GM19193 (cell line): ENCODE measurements around the gene KIAA0825.
A peak's percentile ranks its signal among the peaks of the same experiment; 100 is the strongest.

Experiments
- POLR2A ChIP-seq: IDR thresholded peaks from 4 replicates; pipeline ENCODE4 v1.6.1; 2011; ENCODE audit not compliant: insufficient read depth, insufficient read length; ENCODE audit errors: extremely low read depth

The KIAA0825 gene, protein sequence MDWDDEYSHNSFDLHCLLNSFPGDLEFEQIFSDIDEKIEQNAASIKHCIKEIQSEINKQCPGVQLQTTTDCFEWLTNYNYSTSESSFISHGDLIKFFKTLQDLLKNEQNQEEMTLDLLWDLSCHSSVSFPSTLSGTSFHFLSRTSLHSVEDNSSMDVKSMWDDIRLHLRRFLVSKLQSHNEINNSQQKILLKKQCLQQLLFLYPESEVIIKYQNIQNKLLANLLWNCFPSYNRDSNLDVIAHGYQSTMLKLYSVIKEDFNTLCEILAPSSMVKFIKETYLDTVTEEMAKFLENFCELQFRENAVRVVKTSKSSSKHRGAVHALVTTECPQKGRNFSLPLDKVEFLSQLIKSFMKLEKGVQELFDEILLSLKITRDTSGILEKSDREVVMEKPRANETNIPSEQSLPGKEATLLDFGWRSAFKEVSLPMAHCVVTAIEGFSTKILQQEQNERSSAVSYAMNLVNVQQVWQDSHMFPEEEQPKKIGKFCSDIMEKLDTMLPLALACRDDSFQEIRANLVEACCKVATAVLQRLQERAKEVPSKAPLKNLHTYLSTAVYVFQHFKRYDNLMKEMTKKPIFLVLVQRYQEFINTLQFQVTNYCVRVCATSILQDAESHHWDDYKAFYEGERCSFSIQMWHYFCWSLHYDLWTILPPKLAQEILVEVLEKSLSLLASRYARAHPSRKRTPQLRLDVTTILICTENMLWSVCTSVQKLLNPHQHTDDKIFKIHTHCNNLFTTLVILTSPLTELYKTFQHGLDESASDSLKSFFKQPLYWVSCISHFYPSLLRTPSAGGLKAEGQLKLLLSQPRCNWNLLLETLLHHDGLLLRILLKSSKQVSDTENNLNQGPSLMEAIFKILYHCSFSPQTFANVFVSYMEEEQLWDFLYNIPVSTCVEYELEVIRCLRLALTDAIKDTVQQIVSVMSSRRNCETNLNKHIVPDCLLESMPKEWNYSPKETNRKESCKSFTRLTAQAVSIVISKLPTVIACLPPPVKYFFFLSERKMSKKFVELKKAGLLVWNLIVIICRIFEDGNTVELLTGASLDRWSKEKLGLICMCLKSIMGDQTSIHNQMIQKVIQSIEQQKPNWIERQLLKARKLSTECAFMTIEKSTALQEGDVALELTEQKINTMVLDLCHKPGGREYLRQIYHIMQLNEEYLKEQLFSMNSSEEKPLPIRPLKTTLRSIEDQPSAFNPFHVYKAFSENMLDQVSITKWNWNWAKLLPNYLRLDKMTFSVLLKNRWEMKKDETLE (N-terminal part only)

DNA sequence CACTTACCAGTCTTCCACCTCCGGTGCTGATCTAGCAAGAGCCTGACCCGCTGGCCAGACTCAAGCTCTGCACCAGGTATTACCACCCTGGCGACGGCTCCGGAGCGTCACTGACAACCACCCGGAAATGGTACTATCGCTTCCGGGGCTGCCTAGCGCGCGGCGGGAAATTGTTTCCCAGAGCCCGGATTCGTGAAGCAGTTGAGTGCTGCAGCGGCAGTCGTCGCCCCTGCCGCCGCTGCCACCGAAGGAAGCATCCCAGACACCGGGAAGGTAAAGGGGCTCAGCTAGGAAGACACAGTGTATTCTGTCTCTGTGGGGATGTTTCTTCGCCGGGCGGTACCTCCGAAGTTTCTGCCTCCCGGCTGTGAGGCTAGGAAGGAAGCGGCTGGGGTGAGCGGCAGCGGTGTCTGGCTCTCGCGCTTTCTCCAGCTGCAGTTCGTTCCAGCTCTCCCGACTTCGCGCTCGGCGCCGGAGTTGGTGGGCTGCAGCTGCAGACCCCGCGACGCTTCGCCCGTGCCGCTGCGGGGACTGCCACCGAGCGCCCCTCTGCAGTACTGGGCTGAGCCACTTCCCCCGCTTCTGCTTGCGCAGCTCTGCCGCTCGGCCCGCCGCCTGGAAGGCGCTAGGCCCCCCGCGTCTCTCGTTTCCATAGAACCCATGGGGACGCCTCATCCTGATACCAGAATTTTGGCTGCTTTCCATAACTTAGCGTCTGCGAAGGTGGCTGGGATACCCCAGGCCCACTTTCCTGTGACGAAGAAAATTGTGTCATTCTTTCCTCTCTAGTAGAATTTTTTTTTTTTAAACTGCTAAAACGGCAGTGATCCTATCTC lies at the start of gene KIAA0825, which contains the start of gene SLF1:
Gene KIAA0825, minus strand, starts transcription at position 112 of the 836 bp plus-strand sequence. CDS start 81,478 bp downstream, outside the sequence.
Gene SLF1, plus strand, starts transcription at position 177 of the 836 bp plus-strand sequence. CDS start 10,142 bp downstream, outside the sequence.
- peak; percentile 75 for TF ChIP-seq POLR2A

DNA sequence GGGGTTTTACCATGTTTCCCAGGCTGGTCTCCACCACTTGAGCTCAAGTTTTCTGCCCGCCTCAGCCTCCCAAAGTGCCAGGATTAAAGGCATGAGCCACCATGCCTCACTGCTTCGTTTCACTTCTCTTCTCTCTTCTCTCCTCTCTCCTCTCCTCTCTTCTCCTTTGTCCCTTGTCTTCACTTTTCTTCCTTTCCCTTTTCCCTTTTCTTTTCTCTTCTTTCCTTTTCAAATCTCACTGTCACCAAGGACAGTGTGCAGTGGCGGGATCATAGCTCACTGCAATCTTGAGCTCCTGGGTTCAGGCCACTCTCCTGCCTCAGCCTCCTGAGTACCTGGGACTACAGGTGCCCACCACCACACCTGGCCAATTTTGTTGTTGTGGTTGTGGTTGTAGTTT lies 49.5 kb upstream of the KIAA0825 start:
- no peak for TF ChIP-seq POLR2A

DNA sequence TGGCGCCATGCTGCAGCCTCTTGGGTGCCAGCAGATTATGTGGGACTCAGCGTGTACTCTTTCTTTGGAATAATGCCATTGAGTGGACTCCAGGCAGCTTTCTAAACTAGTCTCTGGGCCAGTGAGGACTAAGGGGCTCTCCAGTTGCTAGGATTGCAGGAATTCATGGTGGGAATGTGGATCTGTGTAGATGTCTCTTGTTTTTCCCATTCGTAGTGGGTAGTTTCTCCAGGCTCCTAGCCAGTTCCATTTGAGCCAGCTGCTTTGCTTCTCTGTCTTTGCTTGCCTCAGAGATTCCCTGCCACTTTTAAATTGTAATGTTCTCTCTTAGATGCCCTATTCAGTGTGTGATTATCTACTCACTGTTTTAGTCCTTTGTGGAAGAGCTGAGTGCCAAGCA lies 42.7 kb upstream of the KIAA0825 start:
- TF ChIP-seq POLR2A = no peak

DNA sequence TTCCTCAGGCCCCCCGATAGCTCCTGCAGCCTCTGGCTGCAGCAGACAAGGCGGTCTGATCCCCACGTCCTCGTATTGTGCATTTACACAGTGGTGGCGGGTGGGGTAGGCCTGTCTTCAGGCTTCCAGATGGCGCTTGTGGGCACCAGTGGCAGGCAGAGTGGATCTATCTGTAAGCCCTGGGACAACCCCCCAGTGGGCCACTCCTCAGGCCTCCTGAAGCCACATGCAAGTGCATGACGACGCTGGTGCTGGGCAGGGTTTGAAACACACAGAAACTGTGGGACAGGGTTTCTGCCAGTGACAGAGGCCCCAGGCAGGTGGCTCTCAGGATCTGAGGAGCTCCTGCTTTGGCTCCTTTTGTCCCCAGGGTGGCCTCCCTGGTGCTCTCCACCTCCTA lies 42.1 kb upstream of the KIAA0825 start:
- no peak for TF ChIP-seq POLR2A

DNA sequence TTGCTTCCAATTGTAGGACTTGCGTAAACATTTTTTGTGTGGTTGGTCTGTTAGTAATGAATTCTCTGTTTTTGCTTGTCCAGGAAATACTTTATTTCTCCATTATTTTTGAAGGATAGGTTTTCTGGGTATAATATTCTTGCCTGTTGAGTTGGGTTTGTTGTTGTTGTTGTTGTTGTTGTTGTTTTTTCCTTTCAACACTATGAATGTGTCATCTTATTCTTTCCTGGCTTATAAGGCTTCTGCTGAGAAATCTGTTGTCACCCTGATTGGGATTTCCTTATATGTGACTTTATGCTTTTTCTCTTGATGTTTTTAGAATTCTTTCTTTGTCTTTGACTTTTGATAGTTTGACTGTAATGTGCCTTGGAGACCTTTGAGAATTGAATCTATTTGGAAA lies 39.9 kb upstream of the KIAA0825 start:
- TF ChIP-seq POLR2A = no peak

DNA sequence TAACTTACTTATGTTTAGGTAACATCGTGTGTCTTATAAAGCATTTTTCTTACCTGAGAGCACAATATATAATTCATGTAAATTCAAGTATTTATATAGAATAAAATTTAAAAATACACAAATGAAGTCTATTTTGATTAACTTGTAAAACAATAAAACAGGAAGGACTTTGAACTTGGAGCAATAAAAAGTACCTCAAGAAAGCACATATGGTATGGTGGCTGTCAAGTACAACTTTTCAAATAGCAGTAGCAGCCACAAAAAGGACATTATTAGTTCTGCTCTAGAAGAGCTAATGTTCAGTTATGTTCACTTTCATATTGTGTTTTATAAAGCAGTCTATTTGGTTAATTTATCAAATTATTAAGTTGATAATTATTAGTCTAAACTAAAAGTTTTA lies 31.5 kb upstream of the KIAA0825 start:
- TF ChIP-seq POLR2A = no peak

DNA sequence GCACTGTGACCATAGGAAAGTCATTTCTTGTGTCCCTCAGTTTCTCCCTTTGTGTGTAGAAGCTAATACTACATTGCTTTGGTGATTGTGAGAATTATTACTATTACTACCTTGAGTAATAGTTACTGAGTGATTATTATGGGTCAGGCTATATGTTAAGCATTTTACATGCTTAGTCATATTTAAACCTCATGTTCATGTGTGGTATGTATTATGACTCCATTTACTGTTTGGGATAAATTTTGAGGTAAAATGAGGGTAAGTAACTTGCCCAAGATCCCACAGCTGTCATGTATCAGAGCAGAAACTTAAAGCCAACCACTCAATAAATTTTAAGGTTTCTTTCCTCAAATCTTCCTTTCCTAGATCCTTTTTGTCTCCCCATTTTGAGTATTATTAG lies 28.4 kb upstream of the KIAA0825 start:
- TF ChIP-seq POLR2A = no peak

DNA sequence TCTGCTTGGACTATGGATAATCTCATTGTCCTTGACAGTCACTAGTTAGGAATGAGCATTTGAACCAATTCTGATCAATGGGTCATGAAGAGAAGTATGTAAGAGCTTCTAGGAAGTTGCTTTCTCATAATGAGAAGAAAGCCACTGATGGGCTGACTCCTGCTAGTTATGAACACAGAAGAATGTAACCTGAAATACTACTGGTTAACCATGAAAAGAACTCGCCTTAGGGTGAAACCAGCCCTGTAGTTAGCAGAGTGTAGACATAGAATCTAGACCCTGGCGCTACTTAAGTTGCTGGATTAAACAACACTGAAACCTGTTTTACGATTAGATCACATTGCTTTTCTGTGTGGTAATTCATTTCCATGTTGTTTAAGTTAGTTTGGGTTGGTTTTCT lies 26.6 kb upstream of the KIAA0825 start:
- TF ChIP-seq POLR2A = no peak

DNA sequence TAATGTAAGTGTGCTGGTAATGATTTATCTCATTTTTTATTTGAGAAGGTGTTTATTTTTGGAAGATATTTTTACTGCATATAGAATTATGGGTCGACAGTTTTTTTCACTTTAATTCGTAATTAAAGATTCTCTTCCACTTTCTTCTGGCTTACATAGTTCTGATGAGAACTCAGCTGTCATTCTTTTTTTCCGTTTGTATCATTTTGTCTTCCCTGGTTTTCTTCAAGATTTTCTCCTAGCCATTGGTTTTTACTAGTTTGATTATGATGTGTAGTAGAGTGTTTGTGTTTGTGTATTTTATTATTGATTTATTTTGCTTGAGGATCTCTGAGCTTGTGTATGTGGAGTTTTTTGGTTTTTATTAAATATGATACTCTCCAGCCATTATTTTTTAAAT lies 21.8 kb upstream of the KIAA0825 start:
- TF ChIP-seq POLR2A = no peak

DNA sequence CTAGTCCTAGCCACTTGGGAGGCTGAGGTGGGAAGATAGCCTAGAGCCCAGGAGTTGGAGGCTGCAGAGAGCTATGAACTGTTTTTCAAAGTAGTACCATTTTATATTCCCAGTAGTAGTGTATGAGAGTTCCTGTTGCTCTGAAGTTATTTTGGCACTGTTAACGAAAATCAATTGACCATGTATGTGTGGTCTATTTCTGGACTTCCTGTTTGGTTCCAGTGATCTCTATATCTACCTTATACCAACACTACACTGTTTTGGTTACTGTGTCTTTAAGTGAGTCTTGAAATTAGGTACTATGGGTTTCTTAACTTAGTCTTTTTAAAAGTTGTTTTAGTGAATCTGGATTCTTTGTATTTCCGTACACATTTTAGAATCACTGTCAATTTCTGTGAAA lies 13.6 kb upstream of the KIAA0825 start:
- TF ChIP-seq POLR2A = no peak

DNA sequence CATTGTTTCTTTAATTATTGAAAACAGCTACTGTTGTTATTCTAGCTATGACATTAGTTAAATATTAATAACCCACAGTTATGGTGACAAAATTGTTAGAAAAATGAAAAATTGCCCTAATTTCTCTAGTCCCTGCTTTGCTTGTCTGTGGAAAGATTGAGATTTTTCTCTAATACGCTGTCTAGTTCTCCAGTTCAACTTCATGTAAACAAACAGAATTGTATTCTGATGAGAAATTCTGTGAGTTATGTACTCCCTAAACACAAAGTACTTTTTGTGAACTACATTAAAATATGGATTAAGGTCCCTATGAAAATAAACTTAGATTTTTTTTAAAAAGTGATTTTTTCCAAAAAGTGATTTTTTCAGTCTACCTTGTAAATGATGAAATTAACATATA lies 8.8 kb upstream of the KIAA0825 start:
- no peak for TF ChIP-seq POLR2A

DNA sequence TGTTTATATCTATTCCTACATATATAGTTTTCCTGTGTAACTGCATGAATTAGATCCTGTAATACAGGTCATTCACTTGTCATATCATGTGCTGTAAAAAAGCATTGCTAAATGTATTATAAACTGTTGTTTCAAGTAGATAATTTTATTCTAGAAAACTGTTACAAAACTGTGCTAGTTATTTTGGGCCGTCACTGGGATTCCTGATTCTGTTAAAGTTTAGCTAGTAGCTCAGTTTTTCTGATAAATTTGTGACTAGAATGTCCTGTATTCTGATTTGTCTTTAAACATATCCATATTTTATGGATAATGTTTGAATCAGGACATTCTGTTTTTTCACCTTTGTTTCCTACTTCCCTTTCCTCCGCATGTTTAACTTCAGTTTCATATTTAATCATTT lies 5.5 kb upstream of the KIAA0825 start:
- TF ChIP-seq POLR2A = no peak

DNA sequence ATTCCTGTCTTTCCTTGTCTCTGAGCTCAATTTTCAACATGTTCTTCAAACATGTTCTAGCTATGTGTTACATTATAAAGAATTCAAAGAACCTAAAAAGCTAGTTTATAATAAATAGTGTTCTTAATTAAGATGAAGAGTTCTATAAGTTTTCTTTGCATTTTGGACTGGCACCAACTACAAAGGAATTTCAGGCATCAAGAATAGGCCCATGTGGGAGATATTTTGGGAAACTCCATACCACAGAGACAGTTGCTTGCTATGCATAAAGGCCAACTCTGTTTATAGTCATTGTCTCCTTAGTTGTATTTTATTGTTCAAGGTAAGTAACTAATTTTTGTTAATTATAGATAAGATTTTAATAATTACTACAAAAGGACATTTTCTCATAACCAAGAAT lies 4.6 kb upstream of the KIAA0825 start:
- TF ChIP-seq POLR2A = no peak

DNA sequence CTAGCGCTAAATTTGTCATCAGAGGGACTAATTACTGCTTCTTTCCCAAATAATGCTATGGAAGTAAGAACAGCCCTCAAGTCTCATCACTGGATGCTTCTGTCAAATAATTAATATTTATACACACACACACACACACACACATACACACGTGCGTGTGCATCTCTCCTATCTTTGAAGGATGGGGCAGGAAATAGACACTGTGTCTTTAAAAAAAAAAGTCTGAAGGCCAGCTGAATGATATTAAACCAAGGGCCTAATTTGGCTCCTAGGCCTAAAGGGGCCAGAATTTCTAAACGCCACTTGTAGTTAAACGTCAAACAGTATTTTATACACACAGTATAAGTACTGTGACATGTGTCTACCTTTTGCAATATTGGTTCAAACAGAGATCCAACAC lies 3.4 kb upstream of the KIAA0825 start:
- no peak for TF ChIP-seq POLR2A
